HEK293T (cell line): Measurements from ENCODE around the gene CLCNKA.

Source experiments
- ARNT ChIP-seq: fragments of 450-650 bp; IDR thresholded peaks from 2 replicates; pipeline ENCODE4 v1.6.1; 2017; ENCODE audit warnings: mild to moderate bottlenecking
- BHLHE40 ChIP-seq: fragments of 450-650 bp; IDR thresholded peaks from 2 replicates; pipeline ENCODE4 v1.6.1; 2016; ENCODE audit warnings: mild to moderate bottlenecking, moderate library complexity, borderline replicate concordance
- CTBP1 ChIP-seq: fragments of 450-650 bp; IDR thresholded peaks from 2 replicates; pipeline ENCODE4 v1.6.1; 2016; ENCODE audit warnings: borderline replicate concordance
- FOXA1 ChIP-seq: fragments of 450-650 bp; IDR thresholded peaks from 2 replicates; pipeline ENCODE4 v1.6.1; 2016; ENCODE audit warnings: mild to moderate bottlenecking
- FOXK2 ChIP-seq: fragments of 450-650 bp; IDR thresholded peaks from 2 replicates; pipeline ENCODE4 v1.6.1; 2016; ENCODE audit warnings: mild to moderate bottlenecking
- FOXM1 ChIP-seq: fragments of 450-650 bp; IDR thresholded peaks from 2 replicates; pipeline ENCODE4 v1.6.1; 2017; ENCODE audit warnings: mild to moderate bottlenecking, borderline replicate concordance
- L3MBTL2 ChIP-seq: fragments of 450-650 bp; conservative IDR thresholded peaks from 2 replicates; pipeline ENCODE4 v1.6.1; 2016; ENCODE audit warnings: mild to moderate bottlenecking
- LEF1 ChIP-seq: fragments of 450-650 bp; IDR thresholded peaks from 2 replicates; pipeline ENCODE4 v1.6.1; 2017; ENCODE audit warnings: mild to moderate bottlenecking, borderline replicate concordance
- NFRKB ChIP-seq: fragments of 450-650 bp; IDR thresholded peaks from 2 replicates; pipeline ENCODE4 v1.6.1; 2016; ENCODE audit warnings: mild to moderate bottlenecking, moderate library complexity
- PKNOX1 ChIP-seq: fragments of 450-650 bp; IDR thresholded peaks from 2 replicates; pipeline ENCODE4 v1.6.1; 2016
- SP1 ChIP-seq: fragments of 450-650 bp; IDR thresholded peaks from 2 replicates; pipeline ENCODE4 v1.6.1; 2017
- SUZ12 ChIP-seq: fragments of 450-650 bp; IDR thresholded peaks from 2 replicates; pipeline ENCODE4 v1.6.1; 2016; ENCODE audit warnings: mild to moderate bottlenecking
- TARDBP ChIP-seq: fragments of 450-650 bp; IDR thresholded peaks from 2 replicates; pipeline ENCODE4 v1.6.1; 2016
- ZNF384 ChIP-seq: fragments of 450-650 bp; IDR thresholded peaks from 2 replicates; pipeline ENCODE4 v1.6.1; 2016

GRCh38 chr1:16077406-16078245 lies 55.8 kb downstream of the CLCNKA start:
- no peak for TF ChIP-seq FOXM1
- TF ChIP-seq ZNF384, result no peak
- no peak for TF ChIP-seq ARNT
- TF ChIP-seq SUZ12, result no peak
- no peak for TF ChIP-seq FOXA1
- no peak for TF ChIP-seq LEF1
- TF ChIP-seq BHLHE40, result no peak
- TF ChIP-seq FOXK2, result no peak
- no peak for TF ChIP-seq NFRKB
- no peak for TF ChIP-seq PKNOX1
- no peak for TF ChIP-seq CTBP1
- TF ChIP-seq TARDBP, result no peak
- TF ChIP-seq SP1, result no peak
- TF ChIP-seq L3MBTL2, result no peak
